Esophagus squamous epithelium (tissue), 5 donors: Measurements from ENCODE around the gene DDX60. TPM values are rescaled to one million over a fixed set of nuclear protein-coding genes. Genes with fewer than 3 reads are reported as not detected.

Experiments used
- DNase-seq: peaks from one replicate; lab custom pipeline; 2025; lab: John Stamatoyannopoulos, UW
- H3K27ac ChIP-seq, 4 donors: fragments of 200-600 bp; sonication (generic); one replicate each; pipeline ENCODE4 v1.5.1; 2016 to 2019; ENCODE audit warnings: mild to moderate bottlenecking in 1 of 4
- H3K27me3 ChIP-seq, 4 donors: fragments of 200-600 bp; sonication (generic); 1 replicate in 3 of 4; 2 replicates in 1 of 4; pipeline versions ENCODE4 v1.5.1 to v1.6.0; 2017 to 2021; ENCODE audit warnings: antibody characterized with exemption in 1 of 4
- H3K36me3 ChIP-seq, 3 donors: fragments of 200-600 bp; sonication (generic); one replicate each; pipeline ENCODE4 v1.5.1; 2016 to 2019
- H3K4me1 ChIP-seq, 3 donors: fragments of 200-600 bp; sonication (generic); one replicate each; pipeline ENCODE4 v1.5.1; 2017 to 2019
- H3K4me3 ChIP-seq, 4 donors: fragments of 200-600 bp; sonication (generic); 1 replicate in 3 of 4; 2 replicates in 1 of 4; pipeline ENCODE4 v1.5.1; 2016 to 2019; ENCODE audit warnings: mild to moderate bottlenecking in 2 of 4, moderate library complexity in 1 of 4
- H3K9me3 ChIP-seq, 3 donors: fragments of 200-600 bp; sonication (generic); one replicate each; pipeline ENCODE4 v1.5.1; 2016 to 2019
- CTCF ChIP-seq, 6 experiments: fragments of 450-650 bp in 4 of 6; fragments of 200-600 bp in 2 of 6; sonication (generic) in 2 of 6; IDR thresholded peaks; one replicate each; pipeline ENCODE4 v1.5.1; 2016 to 2019; ENCODE audit warnings: antibody characterized with exemption in 6 of 6, mild to moderate bottlenecking in 4 of 6, moderate library complexity in 4 of 6
- POLR2A ChIP-seq, 4 donors: fragments of 450-650 bp; IDR thresholded peaks; one replicate each; pipeline ENCODE4 v1.6.1; 2017; ENCODE audit warnings: antibody characterized with exemption in 4 of 4, mild to moderate bottlenecking in 4 of 4, moderate library complexity in 3 of 4
- WGBS, 2 donors: methylation state at CpG; one replicate each; pipeline ENCODE4 v1.1.5; 2018; 5-methylcytosine and 5-hydroxymethylcytosine counted together
- intact Hi-C: fragments of 100-400 bp; cut with DNase I; formaldehyde crosslinking; loops from one replicate; pipeline ENCODE4 v1.15.0; 2022
- total RNA-seq, 4 donors: library from RNA; depleted of rRNA; stranded (reverse); fragments of >200 nt; gene quantifications; one replicate each; pipeline ENCODE4 v1.1.0, GENCODE V29; 2016
- donor health status: DM: yes; HTN: yes; CAD: no.

Gene DDX60
- total RNA-seq, 4 donors from 2014 or later, result 1.1 to 12.3 (median 6.2) TPM

DNA sequence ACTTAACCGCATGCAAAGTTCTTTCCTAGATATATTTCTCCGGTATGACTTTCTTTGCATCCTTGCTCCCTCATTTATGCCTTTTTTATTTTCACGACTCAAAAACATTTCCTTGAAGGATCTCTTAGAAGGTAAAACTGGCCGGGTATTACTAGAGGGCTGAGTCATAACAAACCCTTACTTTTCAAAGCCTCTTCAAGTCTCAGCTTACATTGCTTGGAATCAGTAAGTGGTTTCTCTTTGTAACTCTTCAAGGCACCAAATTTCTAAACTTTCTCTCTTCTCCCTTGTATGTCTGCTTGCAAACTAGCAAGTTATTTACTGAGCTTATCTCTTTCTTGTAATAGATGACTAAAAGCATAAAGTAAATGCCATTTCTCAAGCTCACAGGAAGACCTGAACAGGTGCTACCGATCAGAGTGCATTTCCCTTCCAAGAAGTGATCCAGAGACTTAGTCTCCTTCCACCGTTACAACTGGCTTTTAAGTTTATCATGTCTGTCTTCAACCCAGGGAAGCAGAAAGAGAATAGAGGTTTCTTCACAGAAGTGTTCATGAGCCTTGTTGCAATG lies 150.8 kb downstream of the DDX60 start:
- Histone ChIP-seq H3K36me3 (no peaks in the 10 kb centered on the region), H3K9me3 (no peaks in the 10 kb centered on the region), H3K4me3 (no peak overlapping the region), H3K27ac (no peak overlapping the region), H3K4me1 (no peaks in the 10 kb centered on the region), H3K27me3 (no peaks in the 10 kb centered on the region)
- intact Hi-C loops, result no loop called here
- DNase-seq, result no peak
- 49 to 58% methylated on average over 6 of the region's 6 CpGs for WGBS, 2 donors
- no peak for TF ChIP-seq POLR2A (IDR thresholded peaks at IDR 0.05)
- TF ChIP-seq CTCF (IDR thresholded peaks at IDR 0.05), result no peak

Other genes with a start within 250 kb of the DDX60 start
- gene ANXA10, start 226.2 kb downstream of the DDX60 start, total RNA-seq, result under 1 TPM in 2 of 4 donors, not detected in 2; 0.18 to 0.19 TPM
- gene DDX60L, start 161.7 kb upstream of the DDX60 start, total RNA-seq, result 10 to 100 TPM in 1 of 4 donors, 1 to 10 TPM in 3; 1.1 to 10.1 (median 6.6) TPM
- 100 to 1,000 TPM in 2 of 4 donors, 10 to 100 TPM in 2; 60.2 to 437 (median 118) TPM for gene PALLD, start 178.3 kb upstream of the DDX60 start, total RNA-seq